ES-I3 (cell line): ENCODE results near the gene CSF3.
"Not testable (repeated sequence)": the region's sequence is repeated elsewhere in the genome, so short reads cannot be mapped to it uniquely, and the experiment has no call there.

Experiments
- H3K36me3 ChIP-seq: 2 replicates; pipeline ENCODE4 v1.6.1; 2013; ENCODE audit warnings: mild to moderate bottlenecking, low read length, control low read depth, moderate library complexity; ENCODE audit not compliant: insufficient read depth
- H3K4me1 ChIP-seq: 2 replicates; pipeline ENCODE4 v1.6.1; 2013; ENCODE audit warnings: mild to moderate bottlenecking, control low read depth, low read length; ENCODE audit not compliant: insufficient read depth
- H3K9ac ChIP-seq: 2 replicates; pipeline ENCODE4 v1.6.1; 2013; ENCODE audit warnings: low read depth, mild to moderate bottlenecking, low read length, moderate library complexity
- H3K9me3 ChIP-seq: 2 replicates; pipeline ENCODE4 v1.6.1; 2013; ENCODE audit warnings: mild to moderate bottlenecking, low read length, moderate library complexity; ENCODE audit not compliant: control insufficient read depth, insufficient read depth

Gene CSF3

DNA sequence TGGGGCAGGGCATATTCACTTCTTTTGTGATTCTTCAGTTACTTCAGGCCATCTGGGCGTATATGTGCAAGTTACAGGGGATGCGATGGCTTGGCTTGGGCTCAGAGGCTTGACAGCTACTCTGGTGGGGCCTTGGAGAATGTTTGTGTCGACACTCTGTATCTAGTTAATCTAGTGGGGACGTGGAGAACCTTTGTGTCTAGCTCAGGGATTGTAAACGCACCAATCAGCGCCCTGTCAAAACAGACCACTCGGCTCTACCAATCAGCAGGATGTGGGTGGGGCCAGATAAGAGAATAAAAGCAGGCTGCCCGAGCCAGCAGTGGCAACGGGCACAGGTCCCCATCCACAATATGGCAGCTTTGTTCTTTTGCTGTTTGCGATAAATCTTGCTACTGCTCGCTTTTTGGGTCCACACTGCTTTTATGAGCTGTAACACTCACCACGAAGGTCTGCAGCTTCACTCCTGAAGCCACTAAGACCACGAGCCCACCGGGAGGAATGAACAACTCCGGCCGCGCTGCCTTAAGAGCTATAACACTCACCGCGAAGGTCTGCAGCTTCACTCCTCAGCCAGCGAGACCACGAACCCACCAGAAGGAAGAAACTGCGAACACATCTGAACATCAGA is 3.1 kb upstream of the CSF3 start:
- not testable (repeated sequence) for H3K4me1 ChIP-seq, H3K36me3 ChIP-seq, H3K9ac ChIP-seq, H3K9me3 ChIP-seq

- Histone ChIP-seq H3K4me1 (peaks cover 16% of the 10 kb centered on the region), H3K9me3 (no peaks in the 10 kb centered on the region), H3K36me3 (no peaks in the 10 kb centered on the region), H3K9ac (no peak overlapping the region; the same call in 1 of the 2 replicates)
Measured at GRCh38 chr17:40014375-40014980, 762 bp upstream of the CSF3 start.

- H3K9me3 ChIP-seq = no peaks in the 10 kb centered on the region
- H3K9ac ChIP-seq = no peak overlapping the region
- H3K4me1 ChIP-seq = peaks cover 16% of the 10 kb centered on the region
Measured at GRCh38 chr17:40015998-40016985, 1.1 kb downstream of the CSF3 start.

DNA sequence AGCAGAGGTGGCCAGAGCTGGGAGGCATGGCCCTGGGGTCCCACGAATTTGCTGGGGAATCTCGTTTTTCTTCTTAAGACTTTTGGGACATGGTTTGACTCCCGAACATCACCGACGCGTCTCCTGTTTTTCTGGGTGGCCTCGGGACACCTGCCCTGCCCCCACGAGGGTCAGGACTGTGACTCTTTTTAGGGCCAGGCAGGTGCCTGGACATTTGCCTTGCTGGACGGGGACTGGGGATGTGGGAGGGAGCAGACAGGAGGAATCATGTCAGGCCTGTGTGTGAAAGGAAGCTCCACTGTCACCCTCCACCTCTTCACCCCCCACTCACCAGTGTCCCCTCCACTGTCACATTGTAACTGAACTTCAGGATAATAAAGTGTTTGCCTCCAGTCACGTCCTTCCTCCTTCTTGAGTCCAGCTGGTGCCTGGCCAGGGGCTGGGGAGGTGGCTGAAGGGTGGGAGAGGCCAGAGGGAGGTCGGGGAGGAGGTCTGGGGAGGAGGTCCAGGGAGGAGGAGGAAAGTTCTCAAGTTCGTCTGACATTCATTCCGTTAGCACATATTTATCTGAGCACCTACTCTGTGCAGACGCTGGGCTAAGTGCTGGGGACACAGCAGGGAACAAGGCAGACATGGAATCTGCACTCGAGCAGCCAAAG is 2.3 kb downstream of the CSF3 start:
- no peaks in the 10 kb centered on the region for H3K9me3 ChIP-seq
- peaks cover 20% of the 10 kb centered on the region for H3K4me1 ChIP-seq
- no peak overlapping the region for H3K9ac ChIP-seq
- H3K36me3 ChIP-seq = no peaks in the 10 kb centered on the region

More at GRCh38 chr17:40015998-40016985, 1.1 kb downstream of the CSF3 start:
- H3K36me3 ChIP-seq = no peaks in the 10 kb centered on the region

- H3K9ac ChIP-seq = no peak overlapping the region; the same call in 1 of the 2 replicates
- H3K36me3 ChIP-seq = no peaks in the 10 kb centered on the region
- H3K4me1 ChIP-seq = peaks cover 20% of the 10 kb centered on the region
- H3K9me3 ChIP-seq = no peaks in the 10 kb centered on the region
Measured at GRCh38 chr17:40018211-40019121, 3.2 kb downstream of the CSF3 start.

- no peaks in the 10 kb centered on the region for H3K9me3 ChIP-seq
- H3K36me3 ChIP-seq = no peaks in the 10 kb centered on the region; the same call in 1 of the 2 replicates
- H3K4me1 ChIP-seq = peaks cover 18% of the 10 kb centered on the region
- H3K9ac ChIP-seq = no peak overlapping the region
Measured at GRCh38 chr17:40019140-40019991, 4.1 kb downstream of the CSF3 start.

DNA sequence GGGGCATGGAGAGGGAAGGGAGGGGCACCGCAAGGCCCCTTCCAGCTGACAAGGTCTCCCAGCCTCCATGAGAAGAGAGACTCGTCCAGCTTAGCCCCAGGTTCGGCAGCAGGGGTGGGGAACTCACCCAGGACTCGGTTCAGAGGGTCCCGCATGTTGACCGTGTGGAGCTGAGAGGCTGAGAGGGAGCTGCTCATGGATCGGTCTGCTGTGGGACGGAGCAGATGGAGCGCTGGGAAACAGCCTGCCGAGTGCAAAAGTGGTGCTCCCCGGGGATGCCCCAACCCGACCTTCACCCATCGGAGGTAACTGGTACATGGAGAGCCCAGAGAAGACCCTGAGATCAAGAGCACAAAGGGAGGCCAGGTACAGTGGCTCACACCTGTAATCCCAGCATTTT is 4.9 kb downstream of the CSF3 start:
- H3K9me3 ChIP-seq = no peaks in the 10 kb centered on the region
- no peak overlapping the region for H3K9ac ChIP-seq
- peaks cover 11% of the 10 kb centered on the region for H3K4me1 ChIP-seq
- no peaks in the 10 kb centered on the region; the same call in 1 of the 2 replicates for H3K36me3 ChIP-seq

- no peaks in the 10 kb centered on the region for H3K9me3 ChIP-seq
- peaks cover 10% of the 10 kb centered on the region for H3K4me1 ChIP-seq
- H3K36me3 ChIP-seq = peaks cover 12% of the 10 kb centered on the region
- H3K9ac ChIP-seq = no peak overlapping the region
Measured at GRCh38 chr17:40021451-40021971, 6.3 kb downstream of the CSF3 start.

GRCh38 chr17:40022497-40022896 is 7.3 kb downstream of the CSF3 start:
- H3K9ac ChIP-seq = no peak overlapping the region
- H3K4me1 ChIP-seq = peaks cover 10% of the 10 kb centered on the region
- no peaks in the 10 kb centered on the region for H3K9me3 ChIP-seq
- peaks cover 15% of the 10 kb centered on the region for H3K36me3 ChIP-seq

DNA sequence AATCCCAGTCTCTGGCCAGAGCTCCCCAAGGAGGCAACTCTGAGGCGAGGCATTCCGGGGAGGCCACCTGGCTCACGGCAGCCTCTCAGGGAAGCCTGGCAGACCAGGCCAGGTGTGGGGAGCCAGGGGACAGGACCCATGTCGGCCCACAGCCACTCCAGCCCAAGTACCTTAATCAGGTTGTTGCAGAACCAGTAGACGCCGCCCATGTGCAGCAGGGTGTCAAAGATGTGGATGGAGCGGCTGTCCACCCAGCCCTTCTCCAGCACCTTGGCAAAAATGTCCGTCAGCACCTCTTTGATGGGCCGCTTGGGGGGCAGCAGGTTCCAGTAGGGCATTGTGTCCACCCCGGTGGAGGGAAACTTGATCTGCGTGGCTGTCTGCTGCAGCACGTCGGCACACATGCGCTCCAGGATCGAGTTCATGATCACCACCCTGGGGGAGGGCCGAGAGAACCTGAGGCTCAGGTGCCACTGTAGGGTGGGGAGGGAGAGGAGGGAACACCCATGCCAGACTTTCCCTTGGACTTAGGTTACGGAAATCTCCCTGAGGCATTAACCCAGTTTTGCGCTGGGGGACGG is 7.8 kb downstream of the CSF3 start:
- Histone ChIP-seq H3K9ac (no peak overlapping the region), H3K36me3 (peaks cover 15% of the 10 kb centered on the region), H3K9me3 (no peaks in the 10 kb centered on the region), H3K4me1 (peaks cover 7% of the 10 kb centered on the region)

- Histone ChIP-seq H3K36me3 (peaks cover 15% of the 10 kb centered on the region), H3K9ac (no peak overlapping the region), H3K4me1 (peaks cover 4% of the 10 kb centered on the region; the same call in 1 of the 2 replicates), H3K9me3 (no peaks in the 10 kb centered on the region)
Measured at GRCh38 chr17:40023590-40024292, 8.5 kb downstream of the CSF3 start.

GRCh38 chr17:40024901-40025300 is 9.7 kb downstream of the CSF3 start:
- no peaks in the 10 kb centered on the region for H3K9me3 ChIP-seq
- H3K4me1 ChIP-seq = peaks cover 4% of the 10 kb centered on the region; the same call in 1 of the 2 replicates
- peaks cover 18% of the 10 kb centered on the region for H3K36me3 ChIP-seq
- no peak overlapping the region for H3K9ac ChIP-seq
